Measurements from ENCODE around the gene BPIFA3. TPM values are rescaled to one million over a fixed set of nuclear protein-coding genes. Genes with fewer than 3 reads are reported as not detected.

BPIFA3 gene
- total and polyA plus RNA-seq, 2 donors (not counting 1 experiment from before 2014, with no cell fraction given), result not detected

DNA sequence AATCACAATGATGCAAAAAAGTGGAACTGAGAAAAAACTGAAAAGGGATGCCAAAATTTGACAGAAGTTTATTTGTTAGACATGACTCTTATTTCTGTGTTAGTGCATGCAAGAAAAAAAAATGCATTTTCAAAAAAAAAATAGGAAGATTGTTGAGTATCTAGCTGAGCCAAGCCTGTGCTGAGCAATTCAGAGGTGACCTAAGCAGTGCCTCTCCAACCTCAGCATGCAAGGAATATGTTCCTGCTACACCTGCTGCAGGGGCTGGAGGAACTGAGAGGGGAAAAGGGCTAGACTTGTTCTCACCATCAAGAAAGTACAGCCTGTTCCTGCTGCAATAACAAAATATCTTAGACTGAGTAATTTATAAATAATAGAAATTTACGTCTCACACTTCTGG lies 25.2 kb upstream of the BPIFA3 start:
- H4K20me1 ChIP-seq (ENCODE audit: control insufficient read depth, extremely low read depth, insufficient read depth, low read length), result no peaks in the 10 kb centered on the region
- no peak overlapping the region for H2AFZ ChIP-seq (ENCODE audit: low read length)
- no peak for DNase-seq (ENCODE audit: low read depth in 2 of 2)
- H3K4me2 ChIP-seq (ENCODE audit: extremely low read depth, insufficient read depth, low read length), result no peak overlapping the region
- H3K9me3 ChIP-seq (ENCODE audit: control insufficient read depth, insufficient read depth, low read depth, low read length), result no peaks in the 10 kb centered on the region
- no peak overlapping the region for H3K9ac ChIP-seq (ENCODE audit: insufficient read depth, low read length)
- no peaks in the 10 kb centered on the region for H3K27me3 ChIP-seq (ENCODE audit: control insufficient read depth, insufficient read depth, low read length)
- no peak for TF ChIP-seq CTCF (conservative IDR thresholded peaks at IDR 0.05 in 1 of 2, IDR thresholded peaks at IDR 0.05 in 1 of 2; ENCODE audit: low read depth in 1 of 2, low read length in 2 of 2)
- no peak for TF ChIP-seq EZH2 (IDR thresholded peaks at IDR 0.05; ENCODE audit: low read length, missing control alignments)
- no peaks in the 10 kb centered on the region for H3K79me2 ChIP-seq (ENCODE audit: control insufficient read depth, insufficient read depth, low read length)
- H3K4me3 ChIP-seq (replicated peaks in 1 of 4; ENCODE audit: control extremely low read depth in 1 of 4, insufficient read depth in 1 of 4, low read depth in 3 of 4, low read length in 4 of 4), result no peak overlapping the region
- H3K27ac ChIP-seq (ENCODE audit: insufficient read depth, low read length), result no peak overlapping the region
- H3K4me1 ChIP-seq (ENCODE audit: control insufficient read depth, extremely low read depth, insufficient read depth, low read length), result no peaks in the 10 kb centered on the region
- no peaks in the 10 kb centered on the region for H3K36me3 ChIP-seq (ENCODE audit: control insufficient read depth, insufficient read depth, low read length)

- H3K27me3 ChIP-seq (ENCODE audit: control insufficient read depth, insufficient read depth, low read length), result no peaks in the 10 kb centered on the region
- H3K4me2 ChIP-seq (ENCODE audit: extremely low read depth, insufficient read depth, low read length), result no peak overlapping the region
- H3K4me1 ChIP-seq (ENCODE audit: control insufficient read depth, extremely low read depth, insufficient read depth, low read length), result no peaks in the 10 kb centered on the region
- DNase-seq (ENCODE audit: low read depth in 2 of 2), result no peak
- no peaks in the 10 kb centered on the region for H3K79me2 ChIP-seq (ENCODE audit: control insufficient read depth, insufficient read depth, low read length)
- H4K20me1 ChIP-seq (ENCODE audit: control insufficient read depth, extremely low read depth, insufficient read depth, low read length), result no peaks in the 10 kb centered on the region
- no peak overlapping the region for H3K4me3 ChIP-seq (replicated peaks in 1 of 4; ENCODE audit: control extremely low read depth in 1 of 4, insufficient read depth in 1 of 4, low read depth in 3 of 4, low read length in 4 of 4)
- no peaks in the 10 kb centered on the region for H3K9me3 ChIP-seq (ENCODE audit: control insufficient read depth, insufficient read depth, low read depth, low read length)
- no peak for TF ChIP-seq EZH2 (IDR thresholded peaks at IDR 0.05; ENCODE audit: low read length, missing control alignments)
- no peak for TF ChIP-seq CTCF (conservative IDR thresholded peaks at IDR 0.05 in 1 of 2, IDR thresholded peaks at IDR 0.05 in 1 of 2; ENCODE audit: low read depth in 1 of 2, low read length in 2 of 2)
- H3K9ac ChIP-seq (ENCODE audit: insufficient read depth, low read length), result no peak overlapping the region
- H3K36me3 ChIP-seq (ENCODE audit: control insufficient read depth, insufficient read depth, low read length), result no peaks in the 10 kb centered on the region
- no peak overlapping the region for H3K27ac ChIP-seq (ENCODE audit: insufficient read depth, low read length)
- H2AFZ ChIP-seq (ENCODE audit: low read length), result no peak overlapping the region
Observed at GRCh38 chr20:33192912-33193501, 24.1 kb upstream of the BPIFA3 start.

GRCh38 chr20:33199026-33199425 lies 18.1 kb upstream of the BPIFA3 start:
- Histone ChIP-seq H3K27ac (ENCODE audit: insufficient read depth, low read length) (no peak overlapping the region), H2AFZ (ENCODE audit: low read length) (no peak overlapping the region), H3K9me3 (ENCODE audit: control insufficient read depth, insufficient read depth, low read depth, low read length) (no peaks in the 10 kb centered on the region), H3K79me2 (ENCODE audit: control insufficient read depth, insufficient read depth, low read length) (no peaks in the 10 kb centered on the region), H4K20me1 (ENCODE audit: control insufficient read depth, extremely low read depth, insufficient read depth, low read length) (no peaks in the 10 kb centered on the region), H3K4me2 (ENCODE audit: extremely low read depth, insufficient read depth, low read length) (no peak overlapping the region), H3K4me3 (replicated peaks in 1 of 4; ENCODE audit: control extremely low read depth in 1 of 4, insufficient read depth in 1 of 4, low read depth in 3 of 4, low read length in 4 of 4) (no peak overlapping the region), H3K36me3 (ENCODE audit: control insufficient read depth, insufficient read depth, low read length) (no peaks in the 10 kb centered on the region), H3K27me3 (ENCODE audit: control insufficient read depth, insufficient read depth, low read length) (no peaks in the 10 kb centered on the region), H3K4me1 (ENCODE audit: control insufficient read depth, extremely low read depth, insufficient read depth, low read length) (no peaks in the 10 kb centered on the region), H3K9ac (ENCODE audit: insufficient read depth, low read length) (no peak overlapping the region)
- TF ChIP-seq CTCF (conservative IDR thresholded peaks at IDR 0.05 in 1 of 2, IDR thresholded peaks at IDR 0.05 in 1 of 2; ENCODE audit: low read depth in 1 of 2, low read length in 2 of 2) (no peak), EZH2 (IDR thresholded peaks at IDR 0.05; ENCODE audit: low read length, missing control alignments) (no peak)
- no peak for DNase-seq (ENCODE audit: low read depth in 2 of 2)
